RWPE2 (cell line): ENCODE data around the gene RBMXL2.

Source experiments
- ATAC-seq: fragments of 200-7000 bp; cut with Tn5 transposase; 3 replicates; pipeline ENCODE4 v1.9.1; 2021; ENCODE audit warnings: low read depth
- DNase-seq: peaks from one replicate; pipeline ENCODE4 v3.0.0-alpha.2; 2020; ENCODE audit warnings: low spot score
- H3K27ac ChIP-seq: fragments of 450-650 bp; 2 replicates; pipeline ENCODE4 v1.5.1; 2017; ENCODE audit warnings: mild to moderate bottlenecking; ENCODE audit not compliant: poor library complexity, severe bottlenecking
- H3K27me3 ChIP-seq: fragments of 250-450 bp; sonication (Bioruptor Pico); 2 replicates; pipeline ENCODE4 v1.5.1; 2021; ENCODE audit warnings: mild to moderate bottlenecking, moderate library complexity; ENCODE audit not compliant: insufficient read depth, poor library complexity, severe bottlenecking
- H3K36me3 ChIP-seq: fragments of 250-450 bp; sonication (Bioruptor Pico); 2 replicates; pipeline ENCODE4 v1.5.1; 2020; ENCODE audit warnings: low read depth, mild to moderate bottlenecking, moderate library complexity
- H3K4me1 ChIP-seq: fragments of 250-450 bp; sonication (Bioruptor Pico); 2 replicates; pipeline ENCODE4 v1.5.1; 2021; ENCODE audit warnings: mild to moderate bottlenecking, moderate library complexity; ENCODE audit not compliant: insufficient read depth, poor library complexity, severe bottlenecking
- H3K4me3 ChIP-seq: fragments of 250-450 bp; sonication (Bioruptor Pico); 2 replicates; pipeline ENCODE4 v1.5.1; 2021; ENCODE audit warnings: mild to moderate bottlenecking, moderate library complexity; ENCODE audit not compliant: severe bottlenecking
- H3K9me3 ChIP-seq: fragments of 250-450 bp; sonication (Bioruptor Pico); 2 replicates; pipeline ENCODE4 v1.5.1; 2021; ENCODE audit warnings: mild to moderate bottlenecking, moderate library complexity; ENCODE audit not compliant: severe bottlenecking
- CTCF ChIP-seq: fragments of 450-650 bp; IDR thresholded peaks from one replicate; pipeline ENCODE4 v1.5.1; 2017; ENCODE audit warnings: mild to moderate bottlenecking, moderate library complexity; ENCODE audit not compliant: poor library complexity, severe bottlenecking

Gene RBMXL2

GRCh38 chr11:7079545-7080135 is 9.2 kb upstream of the RBMXL2 start:
- no peaks in the 10 kb centered on the region for H3K4me1 ChIP-seq
- H3K4me3 ChIP-seq: no peak overlapping the region
- TF ChIP-seq CTCF: no peak
- H3K27me3 ChIP-seq: no peaks in the 10 kb centered on the region
- no peak overlapping the region for H3K27ac ChIP-seq
- ATAC-seq (no peak), DNase-seq (no peak)
- no peaks in the 10 kb centered on the region for H3K36me3 ChIP-seq
- H3K9me3 ChIP-seq: no peaks in the 10 kb centered on the region

GRCh38 chr11:7080900-7081299 is 7.9 kb upstream of the RBMXL2 start:
- no peak for ATAC-seq
- Histone ChIP-seq H3K4me3 (no peak overlapping the region), H3K27me3 (no peaks in the 10 kb centered on the region), H3K36me3 (no peaks in the 10 kb centered on the region), H3K27ac (no peak overlapping the region), H3K9me3 (no peaks in the 10 kb centered on the region), H3K4me1 (no peaks in the 10 kb centered on the region)
- no peak for TF ChIP-seq CTCF
- DNase-seq: no peak

GRCh38 chr11:7081441-7081840 is 7.4 kb upstream of the RBMXL2 start:
- no peak for TF ChIP-seq CTCF
- Histone ChIP-seq H3K9me3 (no peaks in the 10 kb centered on the region), H3K27me3 (no peaks in the 10 kb centered on the region), H3K4me3 (no peak overlapping the region), H3K4me1 (no peaks in the 10 kb centered on the region), H3K36me3 (no peaks in the 10 kb centered on the region), H3K27ac (no peak overlapping the region)
- ATAC-seq: no peak
- no peak for DNase-seq

- no peak for ATAC-seq
- no peak for TF ChIP-seq CTCF
- Histone ChIP-seq H3K4me3 (no peak overlapping the region), H3K4me1 (no peaks in the 10 kb centered on the region), H3K27ac (no peak overlapping the region), H3K9me3 (no peaks in the 10 kb centered on the region), H3K36me3 (no peaks in the 10 kb centered on the region), H3K27me3 (peaks cover 23% of the 10 kb centered on the region)
- no peak for DNase-seq
Observed at GRCh38 chr11:7089328-7090251, 792 bp downstream of the RBMXL2 start.
